ENCODE data around the gene PLCB4. TPM values are rescaled to one million over a fixed set of nuclear protein-coding genes. Genes with fewer than 3 reads are reported as not detected.

Gene PLCB4
- total RNA-seq, 1 donor from 2014 or later, result 21.2 TPM

GRCh38 chr20:9338101-9338500 is 269.2 kb downstream of the PLCB4 start:
- TF ChIP-seq CTCF (conservative IDR thresholded peaks at IDR 0.05), result no peak
- Mint-ChIP-seq H3K27ac (no peak overlapping the region), H3K36me3 (no peaks in the 10 kb centered on the region)

GRCh38 chr20:9339708-9340107 is 270.8 kb downstream of the PLCB4 start:
- no peak overlapping the region for H3K4me3 Mint-ChIP-seq
- no peaks in the 10 kb centered on the region for H3K36me3 Mint-ChIP-seq
- peaks cover 12% of the 10 kb centered on the region for H3K4me1 Mint-ChIP-seq (ENCODE audit: unreplicated experiment)
- no peaks in the 10 kb centered on the region for H3K27me3 Mint-ChIP-seq
- H3K9me3 Mint-ChIP-seq, result no peaks in the 10 kb centered on the region
- no peak for DNase-seq (ENCODE audit: extremely low spot score, unreplicated experiment)
- no peak for TF ChIP-seq CTCF (conservative IDR thresholded peaks at IDR 0.05)
- no peak overlapping the region for H3K27ac Mint-ChIP-seq

More at GRCh38 chr20:9338101-9338500, 269.2 kb downstream of the PLCB4 start:
- no peak overlapping the region for H3K4me3 Mint-ChIP-seq
- DNase-seq (ENCODE audit: extremely low spot score, unreplicated experiment), result no peak
- H3K9me3 Mint-ChIP-seq, result no peaks in the 10 kb centered on the region
- no peaks in the 10 kb centered on the region for H3K4me1 Mint-ChIP-seq (ENCODE audit: unreplicated experiment)
- no peaks in the 10 kb centered on the region for H3K27me3 Mint-ChIP-seq

GRCh38 chr20:9342651-9343050 is 273.8 kb downstream of the PLCB4 start:
- no peak for DNase-seq (ENCODE audit: extremely low spot score, unreplicated experiment)
- Mint-ChIP-seq H3K4me1 (ENCODE audit: unreplicated experiment) (peaks cover 30% of the 10 kb centered on the region), H3K27me3 (no peaks in the 10 kb centered on the region), H3K4me3 (no peak overlapping the region), H3K9me3 (no peaks in the 10 kb centered on the region), H3K27ac (no peak overlapping the region), H3K36me3 (no peaks in the 10 kb centered on the region)
- TF ChIP-seq CTCF (conservative IDR thresholded peaks at IDR 0.05), result no peak

DNA sequence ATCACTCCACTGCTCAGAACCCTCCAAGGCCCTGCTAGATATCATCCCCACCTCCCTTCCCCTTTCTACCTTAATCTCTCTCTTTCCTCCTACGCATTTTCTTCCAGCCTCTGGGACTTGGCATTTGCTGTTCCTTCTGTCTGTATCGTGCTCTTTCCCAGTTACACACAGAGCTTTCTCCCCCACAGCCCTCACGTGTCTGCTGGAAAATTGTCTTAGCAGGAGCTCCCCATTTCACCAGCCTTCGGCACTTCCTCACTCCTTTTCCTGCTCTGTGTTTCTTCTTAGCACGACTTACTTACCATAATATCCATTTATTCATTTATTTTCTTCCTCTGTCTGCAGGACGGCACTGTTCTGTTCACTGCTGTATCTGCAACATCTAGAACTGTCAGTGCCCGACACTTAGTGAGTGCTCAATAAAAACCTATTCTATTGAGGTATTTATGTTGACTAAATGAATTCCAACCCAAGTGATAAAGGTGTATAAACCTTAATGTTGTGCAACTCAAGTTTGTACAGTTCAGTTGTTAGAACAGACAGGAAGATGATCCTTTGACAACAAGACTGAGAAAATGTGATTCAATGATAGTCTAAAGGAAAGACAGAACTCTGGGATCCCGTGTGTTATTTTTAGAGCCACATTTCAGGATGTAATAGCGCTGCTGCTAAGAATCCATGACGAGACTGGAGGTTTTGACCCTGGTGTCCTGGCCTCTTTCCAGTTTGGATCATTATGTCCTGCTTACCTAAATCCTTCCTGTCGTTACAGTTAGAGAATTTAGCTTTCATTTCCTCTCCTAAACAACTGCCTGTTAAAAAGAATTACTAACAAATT is 275.4 kb downstream of the PLCB4 start:
- Mint-ChIP-seq H3K27ac (no peak overlapping the region), H3K36me3 (no peaks in the 10 kb centered on the region), H3K4me1 (ENCODE audit: unreplicated experiment) (peaks cover 39% of the 10 kb centered on the region), H3K27me3 (no peaks in the 10 kb centered on the region), H3K9me3 (no peaks in the 10 kb centered on the region), H3K4me3 (no peak overlapping the region)
- no peak for TF ChIP-seq CTCF (conservative IDR thresholded peaks at IDR 0.05)
- DNase-seq (ENCODE audit: extremely low spot score, unreplicated experiment), result no peak

- Mint-ChIP-seq H3K27ac (no peak overlapping the region), H3K36me3 (no peaks in the 10 kb centered on the region), H3K27me3 (no peaks in the 10 kb centered on the region), H3K4me3 (no peak overlapping the region), H3K9me3 (no peaks in the 10 kb centered on the region), H3K4me1 (ENCODE audit: unreplicated experiment) (peaks cover 41% of the 10 kb centered on the region)
- TF ChIP-seq CTCF (conservative IDR thresholded peaks at IDR 0.05), result no peak
- DNase-seq (ENCODE audit: extremely low spot score, unreplicated experiment), result no peak
Observed at GRCh38 chr20:9348316-9348715, 279.4 kb downstream of the PLCB4 start.

Measured in type B pancreatic cell (in vitro differentiated cells).